ENCODE data around the gene MLLT1. TPM values are rescaled to one million over a fixed set of nuclear protein-coding genes. Genes with fewer than 3 reads are reported as not detected.

Gene MLLT1
- total RNA-seq, 2 experiments from 2014 or later = 40.5 to 47.1 TPM

GRCh38 chr19:6233827-6234511 lies 45.8 kb downstream of the MLLT1 start:
- H3K4me3 Mint-ChIP-seq = no peak overlapping the region
- H3K9me3 Mint-ChIP-seq (ENCODE audit: low read depth) = no peaks in the 10 kb centered on the region
- peaks cover 17% of the 10 kb centered on the region for H3K4me1 Mint-ChIP-seq
- CTCF ChIA-PET = interaction anchor here (5.2 kb wide), 1 partner anchor 16 kb away, joined by 25 read pairs; no protein-coding TSS in a partner anchor
- DNase-seq (no peak), ATAC-seq (no peak)
- H3K36me3 Mint-ChIP-seq = no peaks in the 10 kb centered on the region
- no peaks in the 10 kb centered on the region for H3K27me3 Mint-ChIP-seq
- H3K27ac Mint-ChIP-seq = no peak overlapping the region

- Mint-ChIP-seq H3K36me3 (no peaks in the 10 kb centered on the region), H3K4me3 (no peak overlapping the region), H3K4me1 (peaks cover 11% of the 10 kb centered on the region), H3K27me3 (no peaks in the 10 kb centered on the region), H3K27ac (no peak overlapping the region), H3K9me3 (ENCODE audit: low read depth) (no peaks in the 10 kb centered on the region)
- ATAC-seq (no peak), DNase-seq (no peak)
- CTCF ChIA-PET = interaction anchor here (1.0 to 5.2 kb wide), 2 partner anchors 15 to 28 kb away, joined by 3 to 25 read pairs; no protein-coding TSS in a partner anchor
These were observed 46.5 kb downstream of the MLLT1 start for GRCh38 chr19:6233056-6233826.

GRCh38 chr19:6232601-6233055 lies 47.1 kb downstream of the MLLT1 start:
- Mint-ChIP-seq H3K4me3 (no peak overlapping the region), H3K36me3 (no peaks in the 10 kb centered on the region), H3K4me1 (peaks cover 8% of the 10 kb centered on the region), H3K27me3 (no peaks in the 10 kb centered on the region), H3K9me3 (ENCODE audit: low read depth) (no peaks in the 10 kb centered on the region), H3K27ac (no peak overlapping the region)
- DNase-seq (no peak), ATAC-seq (no peak)
- CTCF ChIA-PET = interaction anchor here (1.0 to 5.2 kb wide), 2 partner anchors 14 to 29 kb away, joined by 3 to 25 read pairs; no protein-coding TSS in a partner anchor

GRCh38 chr19:6230991-6231448 lies 48.8 kb downstream of the MLLT1 start:
- Mint-ChIP-seq H3K36me3 (no peaks in the 10 kb centered on the region), H3K27me3 (no peaks in the 10 kb centered on the region), H3K4me3 (no peak overlapping the region), H3K27ac (no peak overlapping the region), H3K9me3 (ENCODE audit: low read depth) (no peaks in the 10 kb centered on the region), H3K4me1 (peaks cover 8% of the 10 kb centered on the region)
- DNase-seq (no peak), ATAC-seq (no peak)
- CTCF ChIA-PET = interaction anchor here (5.2 kb wide), 1 partner anchor 13 kb away, joined by 25 read pairs; no protein-coding TSS in a partner anchor

- Mint-ChIP-seq H3K27me3 (no peaks in the 10 kb centered on the region), H3K4me1 (peaks cover 8% of the 10 kb centered on the region), H3K9me3 (ENCODE audit: low read depth) (no peaks in the 10 kb centered on the region), H3K36me3 (no peaks in the 10 kb centered on the region), H3K27ac (no peak overlapping the region), H3K4me3 (no peak overlapping the region)
- DNase-seq (no peak), ATAC-seq (no peak)
- CTCF ChIA-PET = interaction anchor here (0.7 to 5.2 kb wide), 2 partner anchors 9 to 12 kb away, joined by 3 to 25 read pairs; no protein-coding TSS in a partner anchor
These were observed 49.6 kb downstream of the MLLT1 start for GRCh38 chr19:6229951-6230712.

GRCh38 chr19:6229216-6229913 lies 50.4 kb downstream of the MLLT1 start:
- no peak overlapping the region for H3K4me3 Mint-ChIP-seq
- H3K27ac Mint-ChIP-seq = no peak overlapping the region
- H3K27me3 Mint-ChIP-seq = no peaks in the 10 kb centered on the region
- DNase-seq (no peak), ATAC-seq (no peak)
- CTCF ChIA-PET = interaction anchor here (5.2 kb wide), 1 partner anchor 11 kb away, joined by 25 read pairs; no protein-coding TSS in a partner anchor
- H3K36me3 Mint-ChIP-seq = no peaks in the 10 kb centered on the region
- H3K4me1 Mint-ChIP-seq = peaks cover 8% of the 10 kb centered on the region
- no peaks in the 10 kb centered on the region for H3K9me3 Mint-ChIP-seq (ENCODE audit: low read depth)

- CTCF ChIA-PET = no interaction called here
- Mint-ChIP-seq H3K27ac (no peak overlapping the region), H3K4me3 (no peak overlapping the region), H3K9me3 (ENCODE audit: low read depth) (no peaks in the 10 kb centered on the region), H3K27me3 (no peaks in the 10 kb centered on the region), H3K36me3 (no peaks in the 10 kb centered on the region), H3K4me1 (peaks cover 8% of the 10 kb centered on the region)
- no peak for ATAC-seq
- DNase-seq = no peak
These were observed 51.1 kb downstream of the MLLT1 start for GRCh38 chr19:6228551-6229215.

GRCh38 chr19:6227936-6228325 lies 51.8 kb downstream of the MLLT1 start:
- ATAC-seq (no peak), DNase-seq (no peak)
- Mint-ChIP-seq H3K9me3 (ENCODE audit: low read depth) (no peaks in the 10 kb centered on the region), H3K36me3 (no peaks in the 10 kb centered on the region), H3K27ac (no peak overlapping the region), H3K4me3 (no peak overlapping the region), H3K4me1 (peaks cover 8% of the 10 kb centered on the region), H3K27me3 (no peaks in the 10 kb centered on the region)
- CTCF ChIA-PET = interaction anchor here (0.6 kb wide), 1 partner anchor 9 kb away, joined by 3 read pairs; no protein-coding TSS in a partner anchor

- H3K27ac Mint-ChIP-seq = no peak overlapping the region
These were observed 52.4 kb downstream of the MLLT1 start for GRCh38 chr19:6227156-6227935.

GRCh38 chr19:6226444-6227155 lies 53.2 kb downstream of the MLLT1 start:
- ATAC-seq = no peak
- Mint-ChIP-seq H3K4me1 (peaks cover 8% of the 10 kb centered on the region), H3K27me3 (no peaks in the 10 kb centered on the region), H3K36me3 (no peaks in the 10 kb centered on the region), H3K27ac (no peak overlapping the region), H3K9me3 (ENCODE audit: low read depth) (no peaks in the 10 kb centered on the region), H3K4me3 (no peak overlapping the region)
- no peak for DNase-seq
- CTCF ChIA-PET = no interaction called here

More at GRCh38 chr19:6227156-6227935, 52.4 kb downstream of the MLLT1 start:
- Mint-ChIP-seq H3K9me3 (ENCODE audit: low read depth) (no peaks in the 10 kb centered on the region), H3K4me1 (peaks cover 8% of the 10 kb centered on the region), H3K36me3 (no peaks in the 10 kb centered on the region), H3K27me3 (no peaks in the 10 kb centered on the region), H3K4me3 (no peak overlapping the region)
- CTCF ChIA-PET = interaction anchor here (0.6 kb wide), 1 partner anchor 9 kb away, joined by 3 read pairs; no protein-coding TSS in a partner anchor
- DNase-seq (no peak), ATAC-seq (no peak)

GRCh38 chr19:6226012-6226411 lies 53.8 kb downstream of the MLLT1 start:
- Mint-ChIP-seq H3K4me3 (no peak overlapping the region), H3K4me1 (peaks cover 5% of the 10 kb centered on the region), H3K9me3 (ENCODE audit: low read depth) (no peaks in the 10 kb centered on the region), H3K27me3 (no peaks in the 10 kb centered on the region), H3K36me3 (no peaks in the 10 kb centered on the region), H3K27ac (no peak overlapping the region)
- CTCF ChIA-PET = no interaction called here
- ATAC-seq (no peak), DNase-seq (no peak)
